Sigmoid colon (tissue), 7 donors: ENCODE results near the gene VIPR2. TPM values are rescaled to one million over a fixed set of nuclear protein-coding genes. Genes with fewer than 3 reads are reported as not detected.

ENCODE experiments used
- DNase-seq: peaks from one replicate; pipeline ENCODE4 v3.0.0-alpha.2; 2019
- H3K27ac ChIP-seq, 4 donors: fragments of 200-600 bp; sonication (generic); one replicate each; pipeline ENCODE4 v1.5.1; 2016 to 2019; ENCODE audit warnings: mild to moderate bottlenecking in 1 of 4
- H3K27me3 ChIP-seq, 3 donors: fragments of 200-600 bp; sonication (generic); one replicate each; pipeline ENCODE4 v1.5.1; 2019; ENCODE audit warnings: mild to moderate bottlenecking in 1 of 3
- H3K36me3 ChIP-seq, 4 donors: fragments of 200-600 bp; sonication (generic); one replicate each; pipeline ENCODE4 v1.5.1; 2016 to 2019
- H3K4me1 ChIP-seq, 4 donors: fragments of 200-600 bp; sonication (generic); one replicate each; pipeline ENCODE4 v1.5.1; 2017 to 2019
- H3K4me3 ChIP-seq, 4 donors: fragments of 200-600 bp; sonication (generic); one replicate each; pipeline ENCODE4 v1.5.1; 2017 to 2019; ENCODE audit warnings: mild to moderate bottlenecking in 2 of 4, moderate library complexity in 1 of 4
- H3K9me3 ChIP-seq, 4 donors: fragments of 200-600 bp in 3 of 4; sonication (generic) in 3 of 4; one replicate each; pipeline versions ENCODE4 v1.5.1 to v1.6.1; 2013 to 2019
- CTCF ChIP-seq, 4 experiments: fragments of 450-650 bp in 3 of 4; fragments of 200-600 bp in 1 of 4; IDR thresholded peaks; one replicate each; pipeline ENCODE4 v1.5.1; 2016 to 2019; ENCODE audit warnings: antibody characterized with exemption in 4 of 4, mild to moderate bottlenecking in 3 of 4, moderate library complexity in 2 of 4
- EP300 ChIP-seq, 4 donors: sonication (generic); formaldehyde crosslinking; IDR thresholded peaks; one replicate each; pipeline ENCODE4 v1.6.1; 2017; ENCODE audit warnings: antibody characterized with exemption in 4 of 4
- POLR2A ChIP-seq, 2 donors: fragments of 450-650 bp; IDR thresholded peaks; one replicate each; pipeline ENCODE4 v1.6.1; 2016; ENCODE audit warnings: antibody characterized with exemption in 2 of 2, mild to moderate bottlenecking in 2 of 2, moderate library complexity in 2 of 2
- POLR2AphosphoS5 ChIP-seq, 4 donors: sonication (generic); formaldehyde crosslinking; IDR thresholded peaks; one replicate each; pipeline ENCODE4 v1.6.1; 2017; ENCODE audit warnings: antibody characterized with exemption in 4 of 4
- WGBS, 2 donors: extraction: QIAGEN DNeasy Blood & Tissue Kit; methylation state at CpG; one replicate each; pipeline ENCODE4 v1.1.7; 2013; 5-methylcytosine and 5-hydroxymethylcytosine counted together
- intact Hi-C: fragments of 100-400 bp; cut with DNase I; formaldehyde crosslinking; loops from one replicate; pipeline ENCODE4 v1.15.1; 2023
- polyA plus RNA-seq, 3 donors: library from polyadenylated mRNA; stranded (reverse); fragments of 200-250 nt; gene quantifications; one replicate each; pipeline ENCODE4 v1.2.3, GENCODE V29; 2013
- total RNA-seq, 4 donors: library from RNA; depleted of rRNA; stranded (reverse); fragments of >200 nt; gene quantifications; one replicate each; pipeline ENCODE4 v1.1.0, GENCODE V29; 2016
- donor health status: healthy with polysubstance abuse.
- donor health status: Bipolar disorder and iron deficiency.
- donor health status: healthy.

Gene VIPR2
- total and polyA plus RNA-seq, 7 donors, result 0.23 to 21.4 (median 11.7) TPM

- H3K27ac ChIP-seq, result no peak overlapping the region
- intact Hi-C loops, result no loop called here
- peaks cover 0 to 9% (median 3%) of the 10 kb centered on the region in 4 donors for H3K4me1 ChIP-seq
- peaks cover 0 to 16% (median 0%) of the 10 kb centered on the region in 4 donors for H3K36me3 ChIP-seq
- H3K9me3 ChIP-seq, result no peaks in the 10 kb centered on the region
- H3K4me3 ChIP-seq, result no peak overlapping the region
- H3K27me3 ChIP-seq, result no peaks in the 10 kb centered on the region
- 84 to 88% methylated on average over 21 of the region's 21 CpGs for WGBS, 2 donors
- DNase-seq, result peak; percentile 49
- TF ChIP-seq CTCF (IDR thresholded peaks at IDR 0.05) (no peak), POLR2A (IDR thresholded peaks at IDR 0.05) (no peak), EP300 (IDR thresholded peaks at IDR 0.05) (no peak), POLR2AphosphoS5 (IDR thresholded peaks at IDR 0.05) (no peak)
These were observed 109.0 kb downstream of the VIPR2 start for GRCh38 chr7:159035571-159036073.

- Histone ChIP-seq H3K4me1 (peaks cover 0 to 13% (median 5%) of the 10 kb centered on the region in 4 donors), H3K9me3 (no peaks in the 10 kb centered on the region), H3K36me3 (peaks cover 0 to 16% (median 0%) of the 10 kb centered on the region in 4 donors), H3K27ac (no peak overlapping the region), H3K27me3 (no peaks in the 10 kb centered on the region), H3K4me3 (no peak overlapping the region)
- TF ChIP-seq EP300 (IDR thresholded peaks at IDR 0.05) (no peak), CTCF (IDR thresholded peaks at IDR 0.05) (no peak), POLR2A (IDR thresholded peaks at IDR 0.05) (no peak), POLR2AphosphoS5 (IDR thresholded peaks at IDR 0.05) (no peak)
- no peak for DNase-seq
- intact Hi-C loops, result loop anchor here (5.0 kb wide), 1 partner anchor 107 kb away; the partner anchor contains the start of gene VIPR2
- WGBS, 2 donors, result 83 to 84% methylated on average over 9 of the region's 9 CpGs
These were observed 109.7 kb downstream of the VIPR2 start for GRCh38 chr7:159034988-159035387.

DNA sequence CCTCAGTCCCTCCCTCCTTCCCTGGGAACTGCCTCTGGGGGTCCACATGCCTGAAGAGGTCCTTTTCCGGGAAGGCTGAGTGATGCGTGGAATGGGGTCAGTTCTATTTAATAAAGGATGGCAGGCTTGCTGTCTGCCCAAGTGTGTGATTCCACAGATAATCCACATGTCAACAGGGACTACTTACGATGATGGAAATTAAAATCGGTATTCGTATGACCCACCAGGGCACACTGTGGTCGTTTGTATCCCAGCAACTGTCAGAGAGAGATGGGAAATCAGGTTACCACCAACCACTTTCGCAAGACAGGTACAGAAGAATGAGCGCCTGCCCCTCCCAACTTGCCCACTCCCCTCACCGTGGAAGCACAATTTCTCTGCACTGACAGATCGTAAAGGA is 110.3 kb downstream of the VIPR2 start:
- Histone ChIP-seq H3K9me3 (no peaks in the 10 kb centered on the region), H3K36me3 (peaks cover 0 to 16% (median 0%) of the 10 kb centered on the region in 4 donors), H3K4me3 (no peak overlapping the region), H3K4me1 (peaks cover 0 to 13% (median 5%) of the 10 kb centered on the region in 4 donors), H3K27me3 (no peaks in the 10 kb centered on the region), H3K27ac (no peak overlapping the region)
- WGBS, 2 donors, result 74 to 77% methylated on average over 10 of the region's 10 CpGs
- no peak for DNase-seq
- no peak for TF ChIP-seq POLR2A (IDR thresholded peaks at IDR 0.05)
- no peak for TF ChIP-seq EP300 (IDR thresholded peaks at IDR 0.05)
- no peak for TF ChIP-seq CTCF (IDR thresholded peaks at IDR 0.05)
- TF ChIP-seq POLR2AphosphoS5 (IDR thresholded peaks at IDR 0.05), result no peak
- intact Hi-C loops, result loop anchor here (5.0 kb wide), 1 partner anchor 108 kb away; the partner anchor contains the start of gene VIPR2

GRCh38 chr7:159033956-159034355 is 110.7 kb downstream of the VIPR2 start:
- intact Hi-C loops, result loop anchor here (5.0 kb wide), 1 partner anchor 108 kb away; the partner anchor contains the start of gene VIPR2
- Histone ChIP-seq H3K36me3 (peaks cover 0 to 16% (median 0%) of the 10 kb centered on the region in 4 donors), H3K27me3 (no peaks in the 10 kb centered on the region), H3K27ac (no peak overlapping the region), H3K9me3 (no peaks in the 10 kb centered on the region), H3K4me3 (no peak overlapping the region), H3K4me1 (peaks cover 0 to 13% (median 5%) of the 10 kb centered on the region in 4 donors)
- DNase-seq, result peak; percentile 55
- 86 to 90% methylated on average over 16 of the region's 16 CpGs for WGBS, 2 donors
- TF ChIP-seq CTCF (IDR thresholded peaks at IDR 0.05), result no peak
- TF ChIP-seq POLR2AphosphoS5 (IDR thresholded peaks at IDR 0.05), result no peak
- no peak for TF ChIP-seq EP300 (IDR thresholded peaks at IDR 0.05)
- TF ChIP-seq POLR2A (IDR thresholded peaks at IDR 0.05), result no peak
